Measurements from ENCODE around the gene ATP13A5. TPM values are rescaled to one million over a fixed set of nuclear protein-coding genes. Genes with fewer than 3 reads are reported as not detected.

ATP13A5 gene
- total RNA-seq, 1 donor from 2014 or later: not detected

- Mint-ChIP-seq H3K36me3 (ENCODE audit: low read depth) (no peaks in the 10 kb centered on the region), H3K9me3 (ENCODE audit: low read depth) (no peaks in the 10 kb centered on the region), H3K4me3 (ENCODE audit: unreplicated experiment) (no peak overlapping the region), H3K4me1 (ENCODE audit: low read depth) (no peaks in the 10 kb centered on the region), H3K27me3 (ENCODE audit: low read depth) (no peaks in the 10 kb centered on the region), H3K27ac (ENCODE audit: unreplicated experiment) (no peak overlapping the region)
- TF ChIP-seq, protein P1, sequence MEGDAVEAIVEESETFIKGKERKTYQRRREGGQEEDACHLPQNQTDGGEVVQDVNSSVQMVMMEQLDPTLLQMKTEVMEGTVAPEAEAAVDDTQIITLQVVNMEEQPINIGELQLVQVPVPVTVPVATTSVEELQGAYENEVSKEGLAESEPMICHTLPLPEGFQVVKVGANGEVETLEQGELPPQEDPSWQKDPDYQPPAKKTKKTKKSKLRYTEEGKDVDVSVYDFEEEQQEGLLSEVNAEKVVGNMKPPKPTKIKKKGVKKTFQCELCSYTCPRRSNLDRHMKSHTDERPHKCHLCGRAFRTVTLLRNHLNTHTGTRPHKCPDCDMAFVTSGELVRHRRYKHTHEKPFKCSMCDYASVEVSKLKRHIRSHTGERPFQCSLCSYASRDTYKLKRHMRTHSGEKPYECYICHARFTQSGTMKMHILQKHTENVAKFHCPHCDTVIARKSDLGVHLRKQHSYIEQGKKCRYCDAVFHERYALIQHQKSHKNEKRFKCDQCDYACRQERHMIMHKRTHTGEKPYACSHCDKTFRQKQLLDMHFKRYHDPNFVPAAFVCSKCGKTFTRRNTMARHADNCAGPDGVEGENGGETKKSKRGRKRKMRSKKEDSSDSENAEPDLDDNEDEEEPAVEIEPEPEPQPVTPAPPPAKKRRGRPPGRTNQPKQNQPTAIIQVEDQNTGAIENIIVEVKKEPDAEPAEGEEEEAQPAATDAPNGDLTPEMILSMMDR (IDR thresholded peaks at IDR 0.05): no peak
- DNase-seq (ENCODE audit: low spot score): no peak
These were observed 109.1 kb downstream of the ATP13A5 start for GRCh38 chr3:193269343-193270028.

DNA sequence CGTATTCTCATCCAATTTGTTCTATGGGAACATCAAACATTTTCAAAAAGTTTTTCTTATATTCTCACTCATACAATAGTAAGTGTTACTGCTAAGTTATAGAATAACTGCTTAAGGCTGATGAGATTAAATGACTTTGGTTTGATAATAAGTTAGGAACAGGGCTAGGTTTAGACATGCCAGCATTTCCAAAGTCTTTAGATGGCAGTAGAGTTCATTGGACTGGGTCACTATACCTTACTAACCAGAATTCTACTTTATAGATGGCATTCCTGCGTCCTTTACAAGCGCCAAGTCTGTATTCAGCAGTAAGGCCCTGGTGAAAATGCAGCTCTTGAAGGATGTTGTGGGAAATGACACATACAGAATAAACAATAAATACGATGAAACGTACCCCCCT is 115.8 kb downstream of the ATP13A5 start:
- Mint-ChIP-seq H3K27me3 (ENCODE audit: low read depth) (no peaks in the 10 kb centered on the region), H3K36me3 (ENCODE audit: low read depth) (peaks cover 2% of the 10 kb centered on the region), H3K4me3 (ENCODE audit: unreplicated experiment) (no peak overlapping the region), H3K27ac (ENCODE audit: unreplicated experiment) (no peak overlapping the region), H3K9me3 (ENCODE audit: low read depth) (peaks cover 9% of the 10 kb centered on the region), H3K4me1 (ENCODE audit: low read depth) (no peaks in the 10 kb centered on the region)
- TF ChIP-seq, protein P1 (IDR thresholded peaks at IDR 0.05): no peak
- DNase-seq (ENCODE audit: low spot score): no peak

DNA sequence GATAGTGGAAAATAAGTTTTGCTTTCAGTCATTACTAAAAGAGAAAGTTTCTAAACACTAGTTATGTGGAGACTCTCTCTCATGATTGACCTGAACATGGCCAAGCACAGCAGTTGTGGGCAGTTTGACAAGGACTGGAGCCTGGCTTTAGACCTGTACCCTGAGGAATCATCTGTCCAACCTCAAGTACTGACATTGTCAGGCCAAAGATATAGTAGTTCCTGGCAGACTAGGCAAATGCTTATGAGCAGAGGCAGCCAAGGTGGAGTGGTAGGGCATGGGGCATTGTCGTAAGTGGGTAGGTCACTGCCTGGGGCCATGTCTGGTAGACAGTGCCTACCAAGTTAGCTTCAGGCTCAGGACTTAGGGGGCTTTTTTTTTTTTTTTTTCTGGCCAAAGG is 116.6 kb downstream of the ATP13A5 start:
- TF ChIP-seq, protein P1 (IDR thresholded peaks at IDR 0.05): no peak
- DNase-seq (ENCODE audit: low spot score): no peak
- no peak overlapping the region for H3K27ac Mint-ChIP-seq (ENCODE audit: unreplicated experiment)
- H3K27me3 Mint-ChIP-seq (ENCODE audit: low read depth): no peaks in the 10 kb centered on the region
- peaks cover 12% of the 10 kb centered on the region for H3K9me3 Mint-ChIP-seq (ENCODE audit: low read depth)
- peaks cover 5% of the 10 kb centered on the region for H3K36me3 Mint-ChIP-seq (ENCODE audit: low read depth)
- H3K4me3 Mint-ChIP-seq (ENCODE audit: unreplicated experiment): no peak overlapping the region
- H3K4me1 Mint-ChIP-seq (ENCODE audit: low read depth): no peaks in the 10 kb centered on the region

- no peaks in the 10 kb centered on the region for H3K27me3 Mint-ChIP-seq (ENCODE audit: low read depth)
These were observed 124.4 kb downstream of the ATP13A5 start for GRCh38 chr3:193253986-193254660.

DNA sequence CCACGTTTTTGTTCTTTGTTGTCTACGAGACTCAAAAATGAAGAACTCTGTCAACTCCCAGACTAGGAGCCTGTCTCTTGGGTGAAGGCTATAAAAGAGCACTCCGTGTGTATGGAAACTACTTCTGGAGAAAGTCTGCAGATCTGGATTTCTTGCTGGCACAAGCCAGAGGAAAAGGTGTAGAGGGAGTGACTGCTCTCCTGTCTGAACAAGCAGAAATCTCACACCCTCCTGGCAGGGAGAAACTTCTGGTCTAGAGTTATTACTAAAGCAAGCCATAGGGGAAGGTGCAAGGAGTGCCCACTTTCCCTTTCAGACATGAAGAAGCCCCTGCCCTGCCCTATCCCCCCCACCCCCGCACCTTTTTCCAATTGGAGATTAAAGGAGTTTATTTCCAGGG is 128.1 kb downstream of the ATP13A5 start:
- peaks cover 37% of the 10 kb centered on the region for H3K9me3 Mint-ChIP-seq (ENCODE audit: low read depth)
- H3K4me3 Mint-ChIP-seq (ENCODE audit: unreplicated experiment): no peak overlapping the region
- H3K27me3 Mint-ChIP-seq (ENCODE audit: low read depth): no peaks in the 10 kb centered on the region
- no peaks in the 10 kb centered on the region for H3K4me1 Mint-ChIP-seq (ENCODE audit: low read depth)
- no peak overlapping the region for H3K27ac Mint-ChIP-seq (ENCODE audit: unreplicated experiment)
- TF ChIP-seq, protein P1 (IDR thresholded peaks at IDR 0.05): no peak
- peaks cover 12% of the 10 kb centered on the region for H3K36me3 Mint-ChIP-seq (ENCODE audit: low read depth)
- DNase-seq (ENCODE audit: low spot score): no peak

More at GRCh38 chr3:193253986-193254660, 124.4 kb downstream of the ATP13A5 start:
- H3K9me3 Mint-ChIP-seq (ENCODE audit: low read depth): peaks cover 26% of the 10 kb centered on the region
- no peak for DNase-seq (ENCODE audit: low spot score)
- peaks cover 10% of the 10 kb centered on the region for H3K36me3 Mint-ChIP-seq (ENCODE audit: low read depth)
- no peak overlapping the region for H3K4me3 Mint-ChIP-seq (ENCODE audit: unreplicated experiment)
- TF ChIP-seq, protein P1 (IDR thresholded peaks at IDR 0.05): no peak
- H3K27ac Mint-ChIP-seq (ENCODE audit: unreplicated experiment): no peak overlapping the region
- H3K4me1 Mint-ChIP-seq (ENCODE audit: low read depth): no peaks in the 10 kb centered on the region

Data from chondrocyte (in vitro differentiated cells).